Measurements from ENCODE around the gene ZFYVE28.
A peak's percentile ranks its signal among the peaks of the same experiment; 100 is the strongest.

The ZFYVE28 gene

DNA sequence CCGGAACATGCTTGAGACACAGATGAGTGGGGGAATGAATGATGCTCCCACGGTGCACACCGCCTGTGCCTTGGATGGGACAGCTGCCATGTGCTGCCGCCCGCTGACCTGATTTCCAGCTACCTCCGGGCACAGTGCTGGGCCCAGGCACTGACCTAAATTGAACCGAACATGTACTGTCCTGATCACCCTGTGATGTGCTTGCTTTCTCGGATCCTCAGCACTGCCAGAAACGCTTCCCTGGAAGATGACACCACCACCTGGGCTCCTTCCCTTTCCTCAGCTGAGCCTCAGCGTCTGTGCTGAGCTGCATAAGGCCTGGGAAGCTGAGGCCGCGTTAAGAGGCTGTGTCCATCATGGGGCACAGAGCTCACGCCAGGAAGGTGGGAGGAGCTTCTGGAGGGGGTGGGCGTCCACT is 117.2 kb downstream of the ZFYVE28 start:
- no peak overlapping the region for H3K27ac ChIP-seq

DNA sequence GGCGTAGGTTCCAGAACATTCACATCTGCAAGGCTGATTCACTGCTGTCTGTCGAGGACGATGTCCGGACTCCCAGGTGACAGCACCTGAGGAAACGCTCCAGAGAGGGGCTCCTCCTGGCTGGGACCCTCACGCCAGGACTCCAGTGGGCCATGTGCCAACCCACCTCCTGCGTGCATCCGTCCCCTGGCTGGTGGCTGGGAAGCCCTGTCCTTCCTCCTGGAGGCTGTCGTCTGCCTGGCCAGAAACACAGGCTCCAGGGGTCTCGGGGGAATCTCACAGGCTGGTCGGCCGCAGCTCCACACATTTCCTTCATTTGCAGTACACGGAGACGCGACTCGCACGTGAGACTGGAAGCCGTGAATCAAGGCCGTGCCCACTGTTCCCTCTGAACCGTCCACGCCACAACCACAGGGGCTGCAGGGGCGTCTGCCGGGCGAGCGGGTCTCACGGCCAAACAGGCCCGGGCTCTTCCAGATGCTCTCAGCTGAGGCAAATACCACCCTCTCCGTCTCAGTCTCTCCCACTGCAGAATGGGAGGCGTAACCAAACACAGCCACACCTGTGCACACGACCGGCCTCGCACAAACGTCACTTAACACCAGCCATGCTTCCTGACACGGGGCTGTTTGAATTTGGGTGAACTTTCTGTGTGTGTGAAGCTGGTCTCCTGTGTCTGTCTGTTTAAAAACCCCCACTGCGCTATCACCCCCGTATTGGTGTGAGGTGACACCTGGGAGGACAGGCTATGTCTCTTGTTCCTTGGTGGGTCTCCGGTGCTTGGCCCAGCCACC is 117.8 kb downstream of the ZFYVE28 start:
- intact Hi-C loops (cut with DNase I; ENCODE audit: low total_unique reads) = no loop called here
- TF ChIP-seq, protein P1, sequence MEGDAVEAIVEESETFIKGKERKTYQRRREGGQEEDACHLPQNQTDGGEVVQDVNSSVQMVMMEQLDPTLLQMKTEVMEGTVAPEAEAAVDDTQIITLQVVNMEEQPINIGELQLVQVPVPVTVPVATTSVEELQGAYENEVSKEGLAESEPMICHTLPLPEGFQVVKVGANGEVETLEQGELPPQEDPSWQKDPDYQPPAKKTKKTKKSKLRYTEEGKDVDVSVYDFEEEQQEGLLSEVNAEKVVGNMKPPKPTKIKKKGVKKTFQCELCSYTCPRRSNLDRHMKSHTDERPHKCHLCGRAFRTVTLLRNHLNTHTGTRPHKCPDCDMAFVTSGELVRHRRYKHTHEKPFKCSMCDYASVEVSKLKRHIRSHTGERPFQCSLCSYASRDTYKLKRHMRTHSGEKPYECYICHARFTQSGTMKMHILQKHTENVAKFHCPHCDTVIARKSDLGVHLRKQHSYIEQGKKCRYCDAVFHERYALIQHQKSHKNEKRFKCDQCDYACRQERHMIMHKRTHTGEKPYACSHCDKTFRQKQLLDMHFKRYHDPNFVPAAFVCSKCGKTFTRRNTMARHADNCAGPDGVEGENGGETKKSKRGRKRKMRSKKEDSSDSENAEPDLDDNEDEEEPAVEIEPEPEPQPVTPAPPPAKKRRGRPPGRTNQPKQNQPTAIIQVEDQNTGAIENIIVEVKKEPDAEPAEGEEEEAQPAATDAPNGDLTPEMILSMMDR (IDR thresholded peaks at IDR 0.05) = no peak
- H3K36me3 ChIP-seq = peaks cover 0 to 17% (median 14%) of the 10 kb centered on the region in 3 donors
- DNase-seq = peak in 1 of 2 donors; percentile 57
- no peak overlapping the region for H3K27ac ChIP-seq
- no peaks in the 10 kb centered on the region for H3K9me3 ChIP-seq
- H3K4me3 ChIP-seq = no peak overlapping the region
- no peaks in the 10 kb centered on the region for H3K27me3 ChIP-seq
- peaks cover 0 to 6% (median 0%) of the 10 kb centered on the region in 4 donors for H3K4me1 ChIP-seq

More for the DNA sequence above, 117.2 kb downstream of the ZFYVE28 start:
- Histone ChIP-seq H3K4me3 (no peak overlapping the region), H3K9me3 (no peaks in the 10 kb centered on the region), H3K36me3 (peaks cover 0 to 17% (median 14%) of the 10 kb centered on the region in 3 donors), H3K4me1 (peaks cover 0 to 6% (median 0%) of the 10 kb centered on the region in 4 donors), H3K27me3 (no peaks in the 10 kb centered on the region)
- DNase-seq = peak in 1 of 2 donors; percentile 51
- intact Hi-C loops (cut with DNase I; ENCODE audit: low total_unique reads) = no loop called here
- TF ChIP-seq, protein P1 (IDR thresholded peaks at IDR 0.05) = no peak

DNA sequence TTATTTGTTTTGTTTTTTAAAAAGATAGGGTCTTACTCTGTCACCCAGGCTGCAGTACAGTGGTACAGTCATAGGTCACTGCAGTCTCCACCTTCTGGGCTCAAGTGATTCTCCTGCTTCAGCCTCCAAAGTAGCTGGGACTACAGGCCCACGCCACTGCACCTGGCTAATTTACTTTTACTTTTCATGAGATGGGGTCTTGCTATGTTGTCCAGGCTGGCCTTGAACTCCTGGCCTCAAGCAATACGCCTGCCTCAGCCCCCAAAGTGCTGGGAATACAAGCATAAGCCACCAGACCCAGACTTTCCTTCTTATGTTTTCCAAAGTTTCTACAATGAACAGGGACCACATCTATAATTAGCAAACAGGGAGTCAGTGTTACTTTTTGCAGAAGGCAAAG is 118.7 kb downstream of the ZFYVE28 start:
- H3K4me3 ChIP-seq = no peak overlapping the region
- H3K9me3 ChIP-seq = no peaks in the 10 kb centered on the region
- DNase-seq = peak in 1 of 2 donors; percentile 9
- H3K27ac ChIP-seq = no peak overlapping the region
- peaks cover 0 to 17% (median 7%) of the 10 kb centered on the region in 3 donors for H3K36me3 ChIP-seq
- no peaks in the 10 kb centered on the region for H3K27me3 ChIP-seq
- H3K4me1 ChIP-seq = peaks cover 0 to 6% (median 0%) of the 10 kb centered on the region in 4 donors
- TF ChIP-seq, protein P1 (IDR thresholded peaks at IDR 0.05) = no peak
- intact Hi-C loops (cut with DNase I; ENCODE audit: low total_unique reads) = no loop called here

DNA sequence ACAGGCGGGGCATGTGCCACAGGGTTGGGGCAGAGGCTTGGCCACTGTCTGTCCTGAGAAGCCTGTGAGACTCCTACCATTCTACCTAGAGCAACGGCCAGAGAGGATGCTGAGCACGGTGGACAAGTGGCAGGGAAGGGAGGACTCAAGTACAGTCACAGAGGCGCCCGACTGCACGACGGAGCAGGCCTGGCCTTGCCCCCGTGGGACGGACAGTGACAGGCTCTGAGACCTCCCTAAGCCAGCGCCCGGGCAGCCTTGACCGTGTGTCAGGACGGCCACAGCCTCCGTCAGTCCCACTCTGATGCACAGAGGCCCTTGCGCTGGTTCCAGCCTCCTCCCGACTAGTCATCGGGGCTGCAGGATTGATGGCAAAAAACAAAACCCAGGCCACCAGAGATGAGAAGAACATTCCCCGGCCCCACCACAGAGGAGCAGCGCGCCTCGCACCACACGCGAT is 119.9 kb downstream of the ZFYVE28 start:
- no peak overlapping the region for H3K27ac ChIP-seq
- peaks cover 0 to 6% (median 0%) of the 10 kb centered on the region in 4 donors for H3K4me1 ChIP-seq
- TF ChIP-seq, protein P1 (IDR thresholded peaks at IDR 0.05) = no peak
- intact Hi-C loops (cut with DNase I; ENCODE audit: low total_unique reads) = no loop called here
- H3K27me3 ChIP-seq = no peaks in the 10 kb centered on the region
- H3K4me3 ChIP-seq = no peak overlapping the region
- H3K36me3 ChIP-seq = peaks cover 0 to 17% (median 0%) of the 10 kb centered on the region in 3 donors
- DNase-seq = peak in 1 of 2 donors; percentile 60
- no peaks in the 10 kb centered on the region for H3K9me3 ChIP-seq

DNA sequence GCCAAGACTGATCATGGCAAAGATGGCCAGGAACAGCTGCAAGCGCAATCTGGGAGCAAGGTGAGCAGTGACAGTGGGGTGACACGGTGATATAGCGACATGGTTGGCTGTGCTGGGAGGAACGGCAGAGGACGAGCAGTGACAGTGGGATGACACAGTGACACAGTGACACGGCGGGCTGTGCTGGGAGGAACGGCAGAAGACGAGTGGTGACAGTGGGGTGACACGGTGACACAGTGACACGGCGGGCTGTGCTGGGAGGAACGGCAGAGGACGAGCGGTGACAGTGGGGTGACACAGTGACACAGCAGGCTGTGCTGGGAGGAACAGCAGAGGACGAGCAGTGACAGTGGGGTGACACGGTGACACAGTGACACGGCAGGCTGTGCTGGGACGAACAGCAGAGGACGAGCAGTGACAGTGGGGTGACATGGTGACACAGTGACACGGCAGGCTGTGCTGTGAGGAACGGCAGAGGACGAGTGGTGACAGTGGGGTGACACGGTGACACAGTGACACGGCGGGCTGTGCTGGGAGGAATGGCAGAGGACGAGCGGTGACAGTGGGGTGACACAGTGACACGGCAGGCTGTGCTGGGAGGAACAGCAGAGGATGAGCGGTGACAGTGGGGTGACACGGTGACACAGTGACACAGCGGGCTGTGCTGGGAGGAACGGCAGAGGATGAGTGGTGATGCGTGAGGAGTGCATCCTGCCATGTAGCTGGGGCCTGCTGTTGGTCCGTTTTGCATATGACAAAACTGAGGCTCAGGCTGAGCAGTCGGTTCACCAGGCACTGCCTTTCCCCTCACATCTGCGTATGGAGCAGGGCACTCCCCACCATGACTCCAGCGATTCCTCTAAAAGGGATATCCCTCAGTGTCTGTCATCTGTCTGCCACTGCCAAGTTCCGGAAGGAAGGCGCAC is 120.6 kb downstream of the ZFYVE28 start:
- no peak overlapping the region for H3K4me3 ChIP-seq

More for the DNA sequence above, 120.6 kb downstream of the ZFYVE28 start:
- Histone ChIP-seq H3K36me3 (peaks cover 0 to 14% (median 0%) of the 10 kb centered on the region in 3 donors), H3K27me3 (no peaks in the 10 kb centered on the region), H3K9me3 (no peaks in the 10 kb centered on the region), H3K4me1 (peaks cover 0 to 6% (median 0%) of the 10 kb centered on the region in 4 donors), H3K27ac (no peak overlapping the region)
- TF ChIP-seq, protein P1 (IDR thresholded peaks at IDR 0.05) = no peak
- intact Hi-C loops (cut with DNase I; ENCODE audit: low total_unique reads) = no loop called here
- peak in 1 of 2 donors; percentile 42 for DNase-seq

All from tibial artery (tissue), 4 donors.